HepG2 (cell line): ENCODE measurements around the gene CDH23. TPM values are rescaled to one million over a fixed set of nuclear protein-coding genes. Genes with fewer than 3 reads are reported as not detected.

Source experiments
- ATAC-seq: fragments of 200-7000 bp; cut with Tn5 transposase; 3 replicates; pipeline ENCODE4 v1.9.1; 2020; ENCODE audit warnings: mild to moderate bottlenecking, moderate library complexity
- BruUV-seq: library from RNA; stranded (reverse); fragments of 400-500 nt; replicated peaks from 2 replicates; lab custom pipeline; 2021; lab: Mats Ljungman, UMichigan
- CTCF ChIA-PET: fragments of 300-600 bp; formaldehyde crosslinking; extraction: SDS; loops from one replicate; lab custom pipeline; 2021; ENCODE audit warnings: low total read pairs, inconsistent platforms, low intra/inter-chr PET ratio; lab: Yijun Ruan, JAX
- POLR2A ChIA-PET: fragments of 350-600 bp; sonication (Branson Sonifier 250); formaldehyde crosslinking; loops from one replicate; lab custom pipeline; 2020; ENCODE audit warnings: antibody characterized with exemption, inconsistent platforms; lab: Yijun Ruan, JAX
- DNase-seq: peaks from one replicate; pipeline ENCODE4 v3.0.0-alpha.2; 2015; ENCODE audit warnings: low spot score
- FAIRE-seq: peaks from 3 replicates; lab custom pipeline; 2011; peaks lifted over from hg19 to GRCh38; lab: Jason Lieb, UNC
- H2AFZ ChIP-seq: one replicate; pipeline ENCODE4 v1.6.1; 2011; ENCODE audit warnings: low read length, inconsistent platforms
- H3K27ac ChIP-seq: fragments of 300-600 bp; 3 replicates; pipeline ENCODE4 v1.8.0; 2011; ENCODE audit warnings: mixed run types, mild to moderate bottlenecking, mixed read lengths, low read length, inconsistent platforms; ENCODE audit not compliant: insufficient read depth; ENCODE audit errors: extremely low read length
- H3K27me3 ChIP-seq, 2 experiments: fragments of 200-600 bp in 1 of 2; 2 replicates in 1 of 2; 3 replicates in 1 of 2; pipeline versions ENCODE4 v1.6.0 to v1.8.0; 2011; ENCODE audit warnings: low read length in 2 of 2, mild to moderate bottlenecking in 2 of 2, moderate library complexity in 2 of 2, inconsistent platforms in 1 of 2; ENCODE audit not compliant: insufficient read depth in 2 of 2, control insufficient read depth in 1 of 2
- H3K36me3 ChIP-seq, 2 experiments: fragments of 200-600 bp in 1 of 2; replicated peaks in 1 of 2; 2 replicates in 1 of 2; 3 replicates in 1 of 2; pipeline versions ENCODE4 v1.5.1 to v1.8.0; 2011; ENCODE audit warnings: low read length in 2 of 2, inconsistent platforms in 1 of 2; ENCODE audit not compliant: insufficient read depth in 2 of 2, control insufficient read depth in 1 of 2
- H3K4me1 ChIP-seq: 2 replicates; pipeline ENCODE4 v1.5.1; 2012; ENCODE audit warnings: low read length, inconsistent platforms; ENCODE audit not compliant: insufficient read depth
- H3K4me2 ChIP-seq: 2 replicates; pipeline ENCODE4 v1.6.0; 2011; ENCODE audit warnings: low read depth, low read length, inconsistent platforms
- H3K4me3 ChIP-seq, 3 experiments: fragments of 200-600 bp in 1 of 3; sonication (generic), shearing (Covaris generic) in 1 of 3; replicated peaks in 1 of 3; 2 replicates each; pipeline ENCODE4 v1.5.1; 2011 to 2016; ENCODE audit warnings: low read length in 3 of 3, inconsistent platforms in 2 of 3, low read depth in 2 of 3, mild to moderate bottlenecking in 2 of 3, control low read depth in 1 of 3, mixed read lengths in 1 of 3; ENCODE audit not compliant: insufficient read depth in 1 of 3
- H3K79me2 ChIP-seq: one replicate; pipeline ENCODE4 v1.6.1; 2011; ENCODE audit warnings: low read length, inconsistent platforms; ENCODE audit not compliant: insufficient read depth
- H3K9ac ChIP-seq: 2 replicates; pipeline ENCODE4 v1.6.0; 2011; ENCODE audit warnings: mild to moderate bottlenecking, low read depth, low read length, inconsistent platforms; ENCODE audit not compliant: insufficient read depth
- H3K9me3 ChIP-seq: 2 replicates; pipeline ENCODE4 v1.5.1; 2012; ENCODE audit warnings: mild to moderate bottlenecking, low read length
- H4K20me1 ChIP-seq: 2 replicates; pipeline ENCODE4 v1.6.0; 2011; ENCODE audit warnings: inconsistent platforms, mild to moderate bottlenecking, low read length, moderate library complexity; ENCODE audit not compliant: insufficient read depth
- MAFF ChIP-seq: IDR thresholded peaks from 2 replicates; pipeline ENCODE4 v1.6.1; 2011; ENCODE audit warnings: low read depth, low read length, improper control_type of control experiment
- MAFK ChIP-seq, 2 experiments: IDR thresholded peaks in 1 of 2; conservative IDR thresholded peaks in 1 of 2; 2 replicates each; pipeline ENCODE4 v1.6.1; 2011; ENCODE audit warnings: improper control_type of control experiment in 2 of 2, low read length in 2 of 2
- NR2F6 ChIP-seq, 2 experiments: IDR thresholded peaks; 2 replicates each; pipeline ENCODE4 v1.6.1; 2016; ENCODE audit warnings: antibody characterized with exemption in 1 of 2, mild to moderate bottlenecking in 1 of 2
- SKI ChIP-seq: fragments of 450-650 bp; IDR thresholded peaks from one replicate; pipeline ENCODE4 v1.6.1; 2018; ENCODE audit warnings: mild to moderate bottlenecking; ENCODE audit not compliant: partially characterized antibody
- ZNF782 ChIP-seq: sonication (generic); formaldehyde crosslinking; IDR thresholded peaks from 2 replicates; pipeline ENCODE4 v1.4.0; 2020; ENCODE audit warnings: missing genetic modification reagents, mild to moderate bottlenecking, borderline replicate concordance
- WGBS: methylation state at CpG from one replicate; pipeline ENCODE4 v1.1.6; 2017; ENCODE audit warnings: low lambda C conversion rate; 5-methylcytosine and 5-hydroxymethylcytosine counted together
- in situ Hi-C: cut with HindIII; loops from 2 replicates; pipeline ENCODE4 v1.10.0; 2017; ENCODE audit warnings: low pct_unique_long_range_greater_than_20kb; ENCODE audit not compliant: extremely low pct_ligation_motif_present
- intact Hi-C: fragments of 100-400 bp; cut with micrococcal nuclease; formaldehyde crosslinking; loops from one replicate; pipeline ENCODE4 v1.10.0; 2022; ENCODE audit not compliant: unreplicated experiment
- polyA plus RNA-seq, 8 experiments: library from polyadenylated mRNA; depleted of rRNA in 3 of 8; stranded (reverse) in 7 of 8; unstranded in 1 of 8; fragments of >200 nt; fragmentation: Illumina TruSeq in 4 of 8; extraction: Trizol in 4 of 8; gene quantifications; 2 replicates each; pipeline versions ENCODE4 v1.2.1 to v1.2.3, GENCODE V29; 2011 to 2016; ENCODE audit warnings: low read depth in 4 of 8, missing spikeins in 1 of 8, mixed read lengths in 1 of 8; ENCODE audit not compliant: insufficient read depth in 1 of 8
- total RNA-seq, 5 experiments: library from RNA; depleted of rRNA; stranded (reverse); fragments of >200 nt; fragmentation: Illumina TruSeq; extraction: Trizol; gene quantifications; 2 replicates each; pipeline ENCODE4 v1.2.3, GENCODE V29; 2016; ENCODE audit warnings: low read depth in 1 of 5
- TF ChIP-seq, protein P1 (sequence below): sonication (generic); formaldehyde crosslinking; IDR thresholded peaks from 2 replicates; pipeline ENCODE4 v1.4.0; 2020; ENCODE audit warnings: missing genetic modification reagents
- TF ChIP-seq, protein P2 (sequence below): sonication (generic); formaldehyde crosslinking; IDR thresholded peaks from 2 replicates; pipeline ENCODE4 v1.8.1; 2022; ENCODE audit warnings: mild to moderate bottlenecking, missing genetic modification reagents
- TF ChIP-seq, protein P3 (sequence below): sonication (generic); formaldehyde crosslinking; IDR thresholded peaks from 2 replicates; pipeline ENCODE4 v1.5.1; 2020; ENCODE audit warnings: missing genetic modification reagents, mild to moderate bottlenecking, borderline replicate concordance
- TF ChIP-seq, protein P4 (sequence below): sonication (generic); formaldehyde crosslinking; conservative IDR thresholded peaks from 2 replicates; pipeline ENCODE4 v1.8.0; 2022; ENCODE audit warnings: low read depth, missing genetic modification reagents
- TF ChIP-seq, protein P5 (sequence below): sonication (generic); formaldehyde crosslinking; IDR thresholded peaks from 2 replicates; pipeline ENCODE4 v1.9.0; 2022; ENCODE audit warnings: low read depth, missing genetic modification reagents

The CDH23 gene
- total and polyA plus RNA-seq, 2 of the 13 experiments (the other 11 are each of a cell fraction or from before 2014, with no cell fraction given) = 0.13 TPM; not detected in 1

DNA sequence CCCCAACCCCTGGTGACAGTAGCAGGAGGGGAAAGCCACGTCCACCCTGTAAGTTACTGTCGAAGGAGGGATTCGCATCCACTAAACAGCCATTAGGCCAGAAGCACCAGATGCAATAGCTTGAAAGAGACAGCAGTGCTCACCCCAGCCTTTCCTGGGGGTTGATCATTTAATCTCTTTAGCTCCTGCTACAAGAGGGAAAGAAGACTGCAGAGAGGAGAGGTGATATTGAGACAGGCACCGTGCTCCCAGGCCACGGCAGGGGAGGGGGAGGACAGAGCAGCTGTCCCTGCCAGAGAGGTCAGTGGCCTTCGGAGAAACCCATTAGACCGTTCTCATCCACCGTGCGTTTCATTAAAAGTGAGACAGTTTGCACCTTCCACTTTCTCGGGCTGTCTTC is 148.3 kb downstream of the CDH23 start (continued):
- TF ChIP-seq, protein P1, sequence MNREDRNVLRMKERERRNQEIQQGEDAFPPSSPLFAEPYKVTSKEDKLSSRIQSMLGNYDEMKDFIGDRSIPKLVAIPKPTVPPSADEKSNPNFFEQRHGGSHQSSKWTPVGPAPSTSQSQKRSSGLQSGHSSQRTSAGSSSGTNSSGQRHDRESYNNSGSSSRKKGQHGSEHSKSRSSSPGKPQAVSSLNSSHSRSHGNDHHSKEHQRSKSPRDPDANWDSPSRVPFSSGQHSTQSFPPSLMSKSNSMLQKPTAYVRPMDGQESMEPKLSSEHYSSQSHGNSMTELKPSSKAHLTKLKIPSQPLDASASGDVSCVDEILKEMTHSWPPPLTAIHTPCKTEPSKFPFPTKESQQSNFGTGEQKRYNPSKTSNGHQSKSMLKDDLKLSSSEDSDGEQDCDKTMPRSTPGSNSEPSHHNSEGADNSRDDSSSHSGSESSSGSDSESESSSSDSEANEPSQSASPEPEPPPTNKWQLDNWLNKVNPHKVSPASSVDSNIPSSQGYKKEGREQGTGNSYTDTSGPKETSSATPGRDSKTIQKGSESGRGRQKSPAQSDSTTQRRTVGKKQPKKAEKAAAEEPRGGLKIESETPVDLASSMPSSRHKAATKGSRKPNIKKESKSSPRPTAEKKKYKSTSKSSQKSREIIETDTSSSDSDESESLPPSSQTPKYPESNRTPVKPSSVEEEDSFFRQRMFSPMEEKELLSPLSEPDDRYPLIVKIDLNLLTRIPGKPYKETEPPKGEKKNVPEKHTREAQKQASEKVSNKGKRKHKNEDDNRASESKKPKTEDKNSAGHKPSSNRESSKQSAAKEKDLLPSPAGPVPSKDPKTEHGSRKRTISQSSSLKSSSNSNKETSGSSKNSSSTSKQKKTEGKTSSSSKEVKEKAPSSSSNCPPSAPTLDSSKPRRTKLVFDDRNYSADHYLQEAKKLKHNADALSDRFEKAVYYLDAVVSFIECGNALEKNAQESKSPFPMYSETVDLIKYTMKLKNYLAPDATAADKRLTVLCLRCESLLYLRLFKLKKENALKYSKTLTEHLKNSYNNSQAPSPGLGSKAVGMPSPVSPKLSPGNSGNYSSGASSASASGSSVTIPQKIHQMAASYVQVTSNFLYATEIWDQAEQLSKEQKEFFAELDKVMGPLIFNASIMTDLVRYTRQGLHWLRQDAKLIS (CRISPR knock-in tag) = no peak
- TF ChIP-seq, protein P2, sequence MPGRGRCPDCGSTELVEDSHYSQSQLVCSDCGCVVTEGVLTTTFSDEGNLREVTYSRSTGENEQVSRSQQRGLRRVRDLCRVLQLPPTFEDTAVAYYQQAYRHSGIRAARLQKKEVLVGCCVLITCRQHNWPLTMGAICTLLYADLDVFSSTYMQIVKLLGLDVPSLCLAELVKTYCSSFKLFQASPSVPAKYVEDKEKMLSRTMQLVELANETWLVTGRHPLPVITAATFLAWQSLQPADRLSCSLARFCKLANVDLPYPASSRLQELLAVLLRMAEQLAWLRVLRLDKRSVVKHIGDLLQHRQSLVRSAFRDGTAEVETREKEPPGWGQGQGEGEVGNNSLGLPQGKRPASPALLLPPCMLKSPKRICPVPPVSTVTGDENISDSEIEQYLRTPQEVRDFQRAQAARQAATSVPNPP (CRISPR knock-in tag) = no peak

DNA sequence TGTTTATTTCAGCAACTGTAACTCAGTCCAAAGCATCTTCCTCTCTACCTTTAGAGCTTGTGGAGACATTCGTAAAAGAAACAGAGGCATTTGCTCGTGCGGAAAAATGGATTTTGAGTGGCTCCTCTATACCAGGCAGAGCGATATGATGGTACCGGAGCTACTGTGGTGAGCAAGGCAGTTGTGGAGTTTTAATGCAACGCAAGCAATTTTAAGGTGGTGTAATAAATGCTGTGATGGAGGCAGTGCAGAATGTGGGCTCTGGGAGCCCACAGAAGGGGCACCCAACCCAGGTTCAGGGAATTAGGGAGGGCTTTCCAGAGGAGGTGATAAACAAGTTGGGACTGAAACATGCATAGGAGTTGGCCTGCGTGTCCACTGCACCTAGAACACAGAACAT is 149.5 kb downstream of the CDH23 start:
- no peaks in the 10 kb centered on the region for H4K20me1 ChIP-seq
- no peak overlapping the region for H3K4me2 ChIP-seq
- FAIRE-seq = no peak
- no peak overlapping the region for H3K27ac ChIP-seq
- no peak overlapping the region for H2AFZ ChIP-seq
- H3K4me3 ChIP-seq = no peak overlapping the region
- H3K27me3 ChIP-seq = peaks cover 9 to 63% of the 10 kb centered on the region in 2 experiments
- H3K9ac ChIP-seq = no peak overlapping the region
- BruUV-seq = no TSS peak
- in situ Hi-C loops = no loop called here
- 46% methylated on average over 7 of the region's 7 CpGs for WGBS
- H3K79me2 ChIP-seq = no peaks in the 10 kb centered on the region
- ChIA-PET POLR2A (no interaction called here), CTCF (no interaction called here)
- no peaks in the 10 kb centered on the region for H3K9me3 ChIP-seq
- no peak for DNase-seq
- no peaks in the 10 kb centered on the region for H3K4me1 ChIP-seq
- no peaks in the 10 kb centered on the region for H3K36me3 ChIP-seq
- intact Hi-C loops = no loop called here
- ATAC-seq = no peak
- TF ChIP-seq, protein P3, sequence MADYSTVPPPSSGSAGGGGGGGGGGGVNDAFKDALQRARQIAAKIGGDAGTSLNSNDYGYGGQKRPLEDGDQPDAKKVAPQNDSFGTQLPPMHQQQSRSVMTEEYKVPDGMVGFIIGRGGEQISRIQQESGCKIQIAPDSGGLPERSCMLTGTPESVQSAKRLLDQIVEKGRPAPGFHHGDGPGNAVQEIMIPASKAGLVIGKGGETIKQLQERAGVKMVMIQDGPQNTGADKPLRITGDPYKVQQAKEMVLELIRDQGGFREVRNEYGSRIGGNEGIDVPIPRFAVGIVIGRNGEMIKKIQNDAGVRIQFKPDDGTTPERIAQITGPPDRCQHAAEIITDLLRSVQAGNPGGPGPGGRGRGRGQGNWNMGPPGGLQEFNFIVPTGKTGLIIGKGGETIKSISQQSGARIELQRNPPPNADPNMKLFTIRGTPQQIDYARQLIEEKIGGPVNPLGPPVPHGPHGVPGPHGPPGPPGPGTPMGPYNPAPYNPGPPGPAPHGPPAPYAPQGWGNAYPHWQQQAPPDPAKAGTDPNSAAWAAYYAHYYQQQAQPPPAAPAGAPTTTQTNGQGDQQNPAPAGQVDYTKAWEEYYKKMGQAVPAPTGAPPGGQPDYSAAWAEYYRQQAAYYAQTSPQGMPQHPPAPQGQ (CRISPR knock-in tag) = no peak
- TF ChIP-seq ZNF782 (CRISPR knock-in tag) (no peak), SKI (no peak), MAFK (conservative IDR thresholded peaks at IDR 0.05 in 1 of 2, IDR thresholded peaks at IDR 0.05 in 1 of 2; ENCODE audit: low read length in 2 of 2) (peak; percentile 45 to 47; a peak in 3 of 4 replicates), MAFF (peak; percentile 34; the same call in 1 of the 2 replicates), NR2F6 (IDR thresholded peaks at IDR 0.05) (no peak), NR2F6 (CRISPR knock-in tag; IDR thresholded peaks at IDR 0.05) (no peak)
- TF ChIP-seq, protein P4, sequence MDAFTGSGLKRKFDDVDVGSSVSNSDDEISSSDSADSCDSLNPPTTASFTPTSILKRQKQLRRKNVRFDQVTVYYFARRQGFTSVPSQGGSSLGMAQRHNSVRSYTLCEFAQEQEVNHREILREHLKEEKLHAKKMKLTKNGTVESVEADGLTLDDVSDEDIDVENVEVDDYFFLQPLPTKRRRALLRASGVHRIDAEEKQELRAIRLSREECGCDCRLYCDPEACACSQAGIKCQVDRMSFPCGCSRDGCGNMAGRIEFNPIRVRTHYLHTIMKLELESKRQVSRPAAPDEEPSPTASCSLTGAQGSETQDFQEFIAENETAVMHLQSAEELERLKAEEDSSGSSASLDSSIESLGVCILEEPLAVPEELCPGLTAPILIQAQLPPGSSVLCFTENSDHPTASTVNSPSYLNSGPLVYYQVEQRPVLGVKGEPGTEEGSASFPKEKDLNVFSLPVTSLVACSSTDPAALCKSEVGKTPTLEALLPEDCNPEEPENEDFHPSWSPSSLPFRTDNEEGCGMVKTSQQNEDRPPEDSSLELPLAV = no peak
- TF ChIP-seq, protein P5, sequence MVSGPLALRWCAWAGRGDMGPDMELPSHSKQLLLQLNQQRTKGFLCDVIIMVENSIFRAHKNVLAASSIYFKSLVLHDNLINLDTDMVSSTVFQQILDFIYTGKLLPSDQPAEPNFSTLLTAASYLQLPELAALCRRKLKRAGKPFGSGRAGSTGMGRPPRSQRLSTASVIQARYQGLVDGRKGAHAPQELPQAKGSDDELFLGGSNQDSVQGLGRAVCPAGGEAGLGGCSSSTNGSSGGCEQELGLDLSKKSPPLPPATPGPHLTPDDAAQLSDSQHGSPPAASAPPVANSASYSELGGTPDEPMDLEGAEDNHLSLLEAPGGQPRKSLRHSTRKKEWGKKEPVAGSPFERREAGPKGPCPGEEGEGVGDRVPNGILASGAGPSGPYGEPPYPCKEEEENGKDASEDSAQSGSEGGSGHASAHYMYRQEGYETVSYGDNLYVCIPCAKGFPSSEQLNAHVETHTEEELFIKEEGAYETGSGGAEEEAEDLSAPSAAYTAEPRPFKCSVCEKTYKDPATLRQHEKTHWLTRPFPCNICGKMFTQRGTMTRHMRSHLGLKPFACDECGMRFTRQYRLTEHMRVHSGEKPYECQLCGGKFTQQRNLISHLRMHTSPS (CRISPR knock-in tag) = no peak
